Loucy (cell line): ENCODE results near the gene MTHFD2L.
A peak's percentile ranks its signal among the peaks of the same experiment; 100 is the strongest.
"Not testable (repeated sequence)": the region's sequence is repeated elsewhere in the genome, so short reads cannot be mapped to it uniquely, and the experiment has no call there.

ENCODE experiments used
- H2AFZ ChIP-seq: fragments of 200-600 bp; sonication (generic); 2 replicates; pipeline ENCODE4 v1.6.0; 2016; ENCODE audit warnings: antibody characterized with exemption, mild to moderate bottlenecking, low read length, moderate library complexity
- H3F3A ChIP-seq: fragments of 200-600 bp; 2 replicates; pipeline ENCODE4 v1.6.0; 2016; ENCODE audit warnings: antibody characterized with exemption, low read depth, mild to moderate bottlenecking
- H3K27me3 ChIP-seq: fragments of 200-600 bp; sonication (generic); 2 replicates; pipeline ENCODE4 v1.6.1; 2014; ENCODE audit warnings: low read length, mild to moderate bottlenecking; ENCODE audit not compliant: insufficient read depth, poor library complexity, severe bottlenecking
- H3K36me3 ChIP-seq: fragments of 200-600 bp; sonication (generic); 2 replicates; pipeline ENCODE4 v1.6.1; 2016; ENCODE audit warnings: low read length; ENCODE audit not compliant: insufficient read depth
- H3K4me1 ChIP-seq: fragments of 200-600 bp; sonication (generic); 2 replicates; pipeline ENCODE4 v1.5.1; 2014; ENCODE audit warnings: low read length, mild to moderate bottlenecking; ENCODE audit not compliant: insufficient read depth, poor library complexity, severe bottlenecking
- H3K4me2 ChIP-seq: fragments of 200-600 bp; sonication (generic); 2 replicates; pipeline ENCODE4 v1.6.0; 2014; ENCODE audit warnings: antibody characterized with exemption, low read length, low read depth, mild to moderate bottlenecking; ENCODE audit not compliant: poor library complexity, severe bottlenecking
- H3K4me3 ChIP-seq: fragments of 200-600 bp; sonication (generic); 2 replicates; pipeline ENCODE4 v1.5.1; 2014; ENCODE audit warnings: low read length, mild to moderate bottlenecking, mixed read lengths; ENCODE audit not compliant: poor library complexity, severe bottlenecking
- H3K79me2 ChIP-seq: fragments of 200-600 bp; sonication (generic); 2 replicates; pipeline ENCODE4 v1.6.1; 2014; ENCODE audit warnings: low read length; ENCODE audit not compliant: insufficient read depth
- H3K9ac ChIP-seq: fragments of 200-600 bp; sonication (generic); 2 replicates; pipeline ENCODE4 v1.6.0; 2014; ENCODE audit warnings: mild to moderate bottlenecking, low read depth, low read length, moderate library complexity; ENCODE audit not compliant: poor library complexity, severe bottlenecking
- H3K9me2 ChIP-seq: fragments of 200-600 bp; sonication (generic); replicated peaks from 2 replicates; pipeline ENCODE4 v1.6.1; 2016; ENCODE audit warnings: low read depth, low read length, mixed read lengths
- H3K9me3 ChIP-seq: fragments of 200-600 bp; sonication (generic); 2 replicates; pipeline ENCODE4 v1.6.1; 2014; ENCODE audit warnings: mild to moderate bottlenecking, antibody characterized with exemption, low read length, low read depth; ENCODE audit not compliant: insufficient read depth
- H4K20me1 ChIP-seq: fragments of 200-600 bp; sonication (generic); 2 replicates; pipeline ENCODE4 v1.6.0; 2014; ENCODE audit warnings: antibody characterized with exemption, low read length, mild to moderate bottlenecking; ENCODE audit not compliant: insufficient read depth, poor library complexity, severe bottlenecking
- EZH2phosphoT487 ChIP-seq: fragments of 200-600 bp; IDR thresholded peaks from 2 replicates; pipeline ENCODE4 v1.6.1; 2018; ENCODE audit warnings: antibody characterized with exemption, mild to moderate bottlenecking, moderate library complexity, borderline replicate concordance
- TF ChIP-seq, protein P1 (sequence below): fragments of 200-600 bp; sonication (generic); conservative IDR thresholded peaks from 2 replicates; pipeline ENCODE4 v1.5.1; 2014; ENCODE audit warnings: mild to moderate bottlenecking, antibody characterized with exemption, low read length

MTHFD2L gene

GRCh38 chr4:74335341-74336021, 177.6 kb downstream of the MTHFD2L start:
- Histone ChIP-seq H3K36me3 (no peaks in the 10 kb centered on the region), H4K20me1 (no peaks in the 10 kb centered on the region), H3K4me2 (no peak overlapping the region), H3K4me3 (no peak overlapping the region), H3K27me3 (no peaks in the 10 kb centered on the region), H3K79me2 (no peaks in the 10 kb centered on the region), H3K9ac (no peak overlapping the region), H3F3A (no peaks in the 10 kb centered on the region), H3K9me3 (no peaks in the 10 kb centered on the region), H2AFZ (no peak overlapping the region), H3K9me2 (no peaks in the 10 kb centered on the region), H3K4me1 (no peaks in the 10 kb centered on the region)
- TF ChIP-seq, protein P1, sequence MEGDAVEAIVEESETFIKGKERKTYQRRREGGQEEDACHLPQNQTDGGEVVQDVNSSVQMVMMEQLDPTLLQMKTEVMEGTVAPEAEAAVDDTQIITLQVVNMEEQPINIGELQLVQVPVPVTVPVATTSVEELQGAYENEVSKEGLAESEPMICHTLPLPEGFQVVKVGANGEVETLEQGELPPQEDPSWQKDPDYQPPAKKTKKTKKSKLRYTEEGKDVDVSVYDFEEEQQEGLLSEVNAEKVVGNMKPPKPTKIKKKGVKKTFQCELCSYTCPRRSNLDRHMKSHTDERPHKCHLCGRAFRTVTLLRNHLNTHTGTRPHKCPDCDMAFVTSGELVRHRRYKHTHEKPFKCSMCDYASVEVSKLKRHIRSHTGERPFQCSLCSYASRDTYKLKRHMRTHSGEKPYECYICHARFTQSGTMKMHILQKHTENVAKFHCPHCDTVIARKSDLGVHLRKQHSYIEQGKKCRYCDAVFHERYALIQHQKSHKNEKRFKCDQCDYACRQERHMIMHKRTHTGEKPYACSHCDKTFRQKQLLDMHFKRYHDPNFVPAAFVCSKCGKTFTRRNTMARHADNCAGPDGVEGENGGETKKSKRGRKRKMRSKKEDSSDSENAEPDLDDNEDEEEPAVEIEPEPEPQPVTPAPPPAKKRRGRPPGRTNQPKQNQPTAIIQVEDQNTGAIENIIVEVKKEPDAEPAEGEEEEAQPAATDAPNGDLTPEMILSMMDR: no peak
- TF ChIP-seq EZH2phosphoT487: no peak

- H3K9me3 ChIP-seq: no peaks in the 10 kb centered on the region; the same call in 1 of the 2 replicates
- no peak overlapping the region for H2AFZ ChIP-seq
- H3K36me3 ChIP-seq: no peaks in the 10 kb centered on the region
- no peaks in the 10 kb centered on the region for H3K9me2 ChIP-seq
- no peak overlapping the region for H3K4me2 ChIP-seq
- no peak overlapping the region for H3K4me3 ChIP-seq
- TF ChIP-seq EZH2phosphoT487: no peak
- TF ChIP-seq, protein P1: no peak
- H3K27me3 ChIP-seq: no peaks in the 10 kb centered on the region
- H3F3A ChIP-seq: no peaks in the 10 kb centered on the region
- H3K9ac ChIP-seq: no peak overlapping the region
- no peaks in the 10 kb centered on the region for H3K4me1 ChIP-seq
- no peaks in the 10 kb centered on the region for H3K79me2 ChIP-seq
- no peaks in the 10 kb centered on the region for H4K20me1 ChIP-seq
These were observed 180.9 kb downstream of the MTHFD2L start for GRCh38 chr4:74338792-74339333.

GRCh38 chr4:74339501-74339900, 181.6 kb downstream of the MTHFD2L start:
- Histone ChIP-seq H3K79me2 (no peaks in the 10 kb centered on the region), H3K27me3 (no peaks in the 10 kb centered on the region), H3K9ac (no peak overlapping the region), H3K4me3 (no peak overlapping the region), H2AFZ (0 out of 2 replicates have a peak overlapping the region, but pooled peaks have one; percentile 33), H3K9me3 (peaks cover 5% of the 10 kb centered on the region; the same call in 1 of the 2 replicates), H3K36me3 (no peaks in the 10 kb centered on the region), H3K9me2 (no peaks in the 10 kb centered on the region), H3K4me1 (no peaks in the 10 kb centered on the region), H3F3A (no peaks in the 10 kb centered on the region), H3K4me2 (no peak overlapping the region), H4K20me1 (no peaks in the 10 kb centered on the region)
- TF ChIP-seq, protein P1: no peak
- TF ChIP-seq EZH2phosphoT487: no peak

- H4K20me1 ChIP-seq, H3K9me3 ChIP-seq, H3K9ac ChIP-seq, H3F3A ChIP-seq, H3K79me2 ChIP-seq, H3K9me2 ChIP-seq, H3K4me2 ChIP-seq, H2AFZ ChIP-seq, H3K27me3 ChIP-seq, H3K4me3 ChIP-seq, H3K36me3 ChIP-seq, H3K4me1 ChIP-seq: not testable (repeated sequence)
These were observed 182.5 kb downstream of the MTHFD2L start for GRCh38 chr4:74340421-74340820.
